Gastrocnemius medialis (tissue), 4 donors: ENCODE data around the gene EPB41L1.

Experiments used
- CTCF ChIP-seq, 5 experiments: fragments of 450-650 bp in 3 of 5; fragments of 200-600 bp in 2 of 5; sonication (generic) in 2 of 5; IDR thresholded peaks in 4 of 5; conservative IDR thresholded peaks in 1 of 5; 1 replicate in 4 of 5; 2 replicates in 1 of 5; pipeline ENCODE4 v1.5.1; 2016 to 2019; ENCODE audit warnings: antibody characterized with exemption in 5 of 5, mild to moderate bottlenecking in 3 of 5, moderate library complexity in 3 of 5
- POLR2A ChIP-seq, 2 donors: fragments of 450-650 bp; IDR thresholded peaks; one replicate each; pipeline ENCODE4 v1.6.1; 2017; ENCODE audit warnings: antibody characterized with exemption in 2 of 2, mild to moderate bottlenecking in 2 of 2, moderate library complexity in 2 of 2

- TF ChIP-seq CTCF (IDR thresholded peaks at IDR 0.05 in 4 of 5, conservative IDR thresholded peaks at IDR 0.05 in 1 of 5), result no peak
- no peak for TF ChIP-seq POLR2A (IDR thresholded peaks at IDR 0.05)
Observed at GRCh38 chr20:36274181-36274841, 119.8 kb downstream of the EPB41L1 start.
